Heart right ventricle (tissue), 16 donors: Measurements from ENCODE around the gene FBXO21. TPM values are rescaled to one million over a fixed set of nuclear protein-coding genes. Genes with fewer than 3 reads are reported as not detected.
"Not testable (repeated sequence)": the region's sequence is repeated elsewhere in the genome, so short reads cannot be mapped to it uniquely, and the experiment has no call there.

Source experiments
- ATAC-seq, 8 donors: fragments of 200-7000 bp; cut with Tn5 transposase; one replicate each; pipeline ENCODE4 v1.9.1; 2020; ENCODE audit warnings: mild to moderate bottlenecking in 8 of 8, moderate library complexity in 8 of 8, moderate number of reproducible peaks in 1 of 8
- DNase-seq, 2 donors: peaks; one replicate each; pipeline ENCODE4 v3.0.0-alpha.2; 2020
- H3K27ac ChIP-seq, 10 donors: fragments of 200-600 bp; sonication (generic) in 2 of 10; one replicate each; pipeline versions ENCODE4 v1.5.0 to v1.8.0; 2020 to 2022; ENCODE audit warnings: mild to moderate bottlenecking in 3 of 10
- H3K27me3 ChIP-seq, 7 donors: fragments of 200-600 bp; one replicate each; pipeline ENCODE4 v1.8.0; 2021 to 2022; ENCODE audit warnings: mild to moderate bottlenecking in 2 of 7
- H3K36me3 ChIP-seq, 9 donors: fragments of 200-600 bp; sonication (generic) in 1 of 9; one replicate each; pipeline versions ENCODE4 v1.5.0 to v1.8.0; 2020 to 2022; ENCODE audit warnings: mild to moderate bottlenecking in 2 of 9
- H3K4me1 ChIP-seq, 9 donors: fragments of 200-600 bp; sonication (generic) in 1 of 9; one replicate each; pipeline versions ENCODE4 v1.5.0 to v1.8.0; 2020 to 2022; ENCODE audit warnings: mild to moderate bottlenecking in 4 of 9
- H3K4me3 ChIP-seq, 10 donors: fragments of 200-600 bp; sonication (generic) in 2 of 10; one replicate each; pipeline versions ENCODE4 v1.5.0 to v1.8.0; 2020 to 2022; ENCODE audit warnings: mild to moderate bottlenecking in 7 of 10, moderate library complexity in 2 of 10
- H3K9me3 ChIP-seq, 11 donors: fragments of 200-600 bp in 10 of 11; sonication (generic) in 2 of 11; one replicate each; pipeline versions ENCODE4 v1.5.0 to v1.8.0; 2013 to 2022; ENCODE audit warnings: mild to moderate bottlenecking in 2 of 11, control low read depth in 1 of 11, moderate library complexity in 1 of 11
- CTCF ChIP-seq, 9 donors: fragments of 200-600 bp; sonication (generic) in 2 of 9; IDR thresholded peaks; one replicate each; pipeline versions ENCODE4 v1.5.0 to v1.8.0; 2021 to 2022; ENCODE audit warnings: antibody characterized with exemption in 9 of 9, mild to moderate bottlenecking in 5 of 9, moderate library complexity in 1 of 9
- WGBS, 2 donors: extraction: QIAGEN DNeasy Blood & Tissue Kit; methylation state at CpG; one replicate each; pipeline ENCODE4 v1.1.7; 2013; ENCODE audit warnings: inconsistent platforms in 1 of 2; 5-methylcytosine and 5-hydroxymethylcytosine counted together
- intact Hi-C, 10 donors: fragments of 100-400 bp; cut with DNase I; formaldehyde crosslinking; loops; one replicate each; pipeline versions ENCODE4 v1.11.1 to v1.14.2; 2022
- polyA plus RNA-seq, 2 donors: library from polyadenylated mRNA; stranded (reverse); fragments of 200-250 nt; gene quantifications; one replicate each; pipeline ENCODE4 v1.2.3, GENCODE V29; 2013
- total RNA-seq, 10 donors: library from RNA; stranded (reverse); fragmentation: NEBNext Ultra II Directional in 3 of 10; extraction: Animal tissue kit (Norgen Biotek cat#: 25700) in 3 of 10; gene quantifications; one replicate each; pipeline versions ENCODE4 v1.2.1 to v1.2.4, GENCODE V29; 2021 to 2023
- donor health status: Arrhythmogenic right ventricular cardiomyopathy.
- donor health status: ischemic (EF 13 %, LVEDD 7.1; RV severe dilation, severe dysfunction).
- donor health status: healthy with polysubstance abuse.
- donor health status: DM: no; HTN: yes; CAD: no.
- donor health status: DM: no; HTN: no; CAD: no.
- donor health status: ischemic (EF 25% LVEDD 6.9; RV normal size, moderate dysfunction).
- donor health status: ischemic (EF 25% LVEDD 5.7; RV mildly dilated, moderate dysfunction).
- donor health status: healthy.
- donor health status: DM: yes; HTN: yes; CAD: no.
- donor health status: Ischemic cardiomyopathy.
- donor health status: ischemic (EF 35%, LVEDD 5.7; RV mildly dilated, moderate dysfunction).
- donor health status: nonischemic (EF 11% LVEDD 7.7; RV severe dilation, severe dysfunction).
- donor health status: DM: yes; HTN: yes; CAD: no.
- donor health status: PGD.
- donor health status: ischemic (EF 29% LVEDD 5.4; RV normal size, mild dysfunction).
- donor health status: nonischemic (EF 23%, LVEDD 6.1; RV moderate dilation, normal function).

The FBXO21 gene
- total and polyA plus RNA-seq, 12 donors: 10.2 to 75.1 (median 47.6) TPM

- no peak for DNase-seq
- no peak for TF ChIP-seq CTCF (IDR thresholded peaks at IDR 0.05)
- no peaks in the 10 kb centered on the region for H3K27me3 ChIP-seq
- H3K4me3 ChIP-seq: no peak overlapping the region
- no peak overlapping the region for H3K27ac ChIP-seq
- H3K36me3 ChIP-seq: peaks cover 0 to 61% (median 35%) of the 10 kb centered on the region in 9 donors
- H3K9me3 ChIP-seq: no peaks in the 10 kb centered on the region
- 85 to 88% methylated on average over 4 of the region's 4 CpGs for WGBS, 2 donors
- intact Hi-C loops: no loop called here
- H3K4me1 ChIP-seq: peaks cover 0 to 28% (median 13%) of the 10 kb centered on the region in 9 donors
- ATAC-seq: no peak
These were observed 2.8 kb downstream of the FBXO21 start for GRCh38 chr12:117187421-117187820.

- Histone ChIP-seq H3K9me3 (peaks cover 0 to 14% (median 0%) of the 10 kb centered on the region in 11 donors), H3K36me3 (peaks cover 0 to 99% (median 44%) of the 10 kb centered on the region in 9 donors), H3K27ac (no peak overlapping the region), H3K4me1 (peaks cover 0 to 8% (median 0%) of the 10 kb centered on the region in 9 donors), H3K27me3 (no peaks in the 10 kb centered on the region), H3K4me3 (no peak overlapping the region)
- 97 to 100% methylated on average over 3 of the region's 3 CpGs for WGBS, 2 donors
- TF ChIP-seq CTCF (IDR thresholded peaks at IDR 0.05): no peak
- DNase-seq (no peak), ATAC-seq (no peak)
- intact Hi-C loops: no loop called here
These were observed 7.4 kb downstream of the FBXO21 start for GRCh38 chr12:117182866-117183265.

- H3K4me3 ChIP-seq, H3K4me1 ChIP-seq, ATAC-seq, H3K27ac ChIP-seq, intact Hi-C loops, DNase-seq, H3K27me3 ChIP-seq: not testable (repeated sequence)
- peaks cover 0 to 14% (median 0%) of the 10 kb centered on the region in 11 donors for H3K9me3 ChIP-seq
- 96 to 98% methylated on average over 8 of the region's 8 CpGs for WGBS, 2 donors
- H3K36me3 ChIP-seq: peaks cover 0 to 100% (median 38%) of the 10 kb centered on the region in 9 donors
These were observed 8.8 kb downstream of the FBXO21 start for GRCh38 chr12:117181468-117181843.

- H3K4me3 ChIP-seq: no peak overlapping the region
- no peak for TF ChIP-seq CTCF (IDR thresholded peaks at IDR 0.05)
These were observed 9.4 kb downstream of the FBXO21 start for GRCh38 chr12:117180758-117181467.

GRCh38 chr12:117178745-117179144 lies 11.5 kb downstream of the FBXO21 start:
- intact Hi-C loops: no loop called here
- no peak overlapping the region for H3K27ac ChIP-seq
- DNase-seq (no peak), ATAC-seq (peak in 1 of 8 donors; percentile 49)
- peaks cover 0 to 14% (median 0%) of the 10 kb centered on the region in 11 donors for H3K9me3 ChIP-seq
- no peaks in the 10 kb centered on the region for H3K4me1 ChIP-seq
- no peak overlapping the region for H3K4me3 ChIP-seq
- peaks cover 0 to 100% (median 44%) of the 10 kb centered on the region in 9 donors for H3K36me3 ChIP-seq
- WGBS, 2 donors: 86 to 95% methylated on average over 2 of the region's 2 CpGs
- no peak for TF ChIP-seq CTCF (IDR thresholded peaks at IDR 0.05)
- H3K27me3 ChIP-seq: no peaks in the 10 kb centered on the region

More at GRCh38 chr12:117180758-117181467, 9.4 kb downstream of the FBXO21 start:
- intact Hi-C loops: no loop called here
- H3K27ac ChIP-seq: no peak overlapping the region
- H3K27me3 ChIP-seq: no peaks in the 10 kb centered on the region
- H3K36me3 ChIP-seq: peaks cover 0 to 100% (median 39%) of the 10 kb centered on the region in 9 donors
- H3K9me3 ChIP-seq: peaks cover 0 to 14% (median 0%) of the 10 kb centered on the region in 11 donors
- no peak for ATAC-seq
- DNase-seq: no peak
- H3K4me1 ChIP-seq: peaks cover 0 to 8% (median 0%) of the 10 kb centered on the region in 9 donors
- 83 to 93% methylated on average over 4 of the region's 4 CpGs for WGBS, 2 donors
